ENCODE data around the gene DOCK2.

DNA sequence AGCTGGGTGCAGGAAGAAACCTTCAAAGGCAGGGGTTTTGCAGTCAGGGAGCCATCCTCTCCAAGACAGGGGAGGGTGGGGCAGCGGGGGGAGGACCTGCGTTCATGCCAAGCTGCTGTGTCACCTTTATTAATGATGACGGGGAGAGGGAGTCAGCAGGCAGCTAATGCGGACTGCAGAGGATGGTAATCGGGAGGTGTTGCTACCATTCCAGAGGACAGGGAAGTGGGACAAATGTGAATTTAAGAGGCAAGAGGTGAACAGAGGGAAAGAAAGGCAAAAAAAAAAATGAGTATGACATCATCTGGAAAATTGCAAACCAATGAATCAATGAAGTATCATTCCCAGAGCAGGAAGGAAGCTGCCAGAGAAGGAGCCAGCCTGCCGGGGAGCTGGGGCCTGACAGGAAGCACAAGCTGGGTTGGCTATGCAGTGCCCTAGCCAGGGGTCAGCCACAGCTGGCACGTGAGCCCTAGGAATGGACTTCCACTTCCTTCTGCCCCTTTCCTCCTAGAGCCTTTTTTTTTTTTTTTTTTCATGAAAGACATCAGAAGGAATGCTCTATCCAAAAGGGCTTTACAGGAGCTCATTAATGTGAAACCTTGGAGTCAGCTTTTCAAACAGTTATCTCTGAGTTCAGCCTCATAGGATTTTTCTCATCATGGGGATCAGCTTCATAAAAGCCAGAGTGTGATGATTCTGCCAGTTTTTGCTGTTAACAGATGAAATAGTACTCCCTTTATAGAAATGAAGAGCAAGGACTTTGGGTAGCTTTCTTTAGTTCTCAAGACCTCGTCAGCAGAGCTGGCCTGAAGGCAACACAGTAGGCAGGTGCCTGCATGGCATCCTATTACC lies 334.1 kb downstream of the DOCK2 start:
- TF ChIP-seq EZH2 (IDR thresholded peaks at IDR 0.05; ENCODE audit: insufficient read depth, poor library complexity, severe bottlenecking) (no peak), EZH2phosphoT487 (IDR thresholded peaks at IDR 0.05; ENCODE audit: insufficient read depth, low read depth) (no peak)
